K562 (cell line): Measurements from ENCODE around the gene BTBD18. TPM values are rescaled to one million over a fixed set of nuclear protein-coding genes. Genes with fewer than 3 reads are reported as not detected.

ENCODE experiments used
- ATAC-seq: fragments of 200-7000 bp; cut with Tn5 transposase; 3 replicates; pipeline ENCODE4 v1.9.1; 2020; ENCODE audit warnings: moderate library complexity
- BruUV-seq: library from RNA; stranded (reverse); fragments of 400-500 nt; replicated peaks from 2 replicates; lab custom pipeline; 2021; lab: Mats Ljungman, UMichigan
- CTCF ChIA-PET: fragments of 300-600 bp; formaldehyde crosslinking; extraction: SDS; loops from one replicate; lab custom pipeline; 2021; ENCODE audit warnings: low intra/inter-chr PET ratio; lab: Yijun Ruan, JAX
- POLR2A ChIA-PET: fragments of 300-600, 350-650 bp; sonication (Branson Sonifier 250); formaldehyde crosslinking; extraction: SDS; loops from one replicate; lab custom pipeline; 2021; ENCODE audit warnings: antibody characterized with exemption, inconsistent platforms; lab: Yijun Ruan, JAX
- DNase-seq, 4 experiments: peaks; one replicate each; pipeline versions ENCODE4 v3.0.0 to v3.0.0-alpha.2; 2011 to 2018; ENCODE audit warnings: low spot score in 3 of 4, mixed read lengths in 3 of 4; ENCODE audit errors: extremely low read depth in 1 of 4
- FAIRE-seq: peaks from 2 replicates; lab custom pipeline; 2011; peaks lifted over from hg19 to GRCh38; lab: Jason Lieb, UNC
- H2AFZ ChIP-seq: 2 replicates; pipeline ENCODE4 v1.6.0; 2011; ENCODE audit warnings: low read depth, low read length, control low read depth, inconsistent platforms
- H3K27ac ChIP-seq: fragments of 200-600 bp; 3 replicates; pipeline ENCODE4 v1.8.0; 2011; ENCODE audit warnings: low read depth, mild to moderate bottlenecking, control low read depth, inconsistent platforms, low read length, moderate library complexity, mixed read lengths; ENCODE audit errors: extremely low read depth
- H3K27me3 ChIP-seq, 2 experiments: fragments of 300-600 bp in 1 of 2; 2 replicates in 1 of 2; 3 replicates in 1 of 2; pipeline versions ENCODE4 v1.6.0 to v1.8.0; 2011; ENCODE audit warnings: inconsistent platforms in 2 of 2, low read length in 2 of 2, mild to moderate bottlenecking in 1 of 2, mixed read lengths in 1 of 2, moderate library complexity in 1 of 2; ENCODE audit not compliant: control insufficient read depth in 2 of 2, insufficient read depth in 2 of 2
- H3K36me3 ChIP-seq: fragments of 300-600 bp; 3 replicates; pipeline ENCODE4 v1.8.0; 2011; ENCODE audit warnings: mild to moderate bottlenecking, low read length, inconsistent platforms; ENCODE audit not compliant: control insufficient read depth, insufficient read depth
- H3K4me1 ChIP-seq, 2 experiments: fragments of 200-600 bp in 1 of 2; replicated peaks in 1 of 2; 2 replicates in 1 of 2; 3 replicates in 1 of 2; pipeline versions ENCODE4 v1.5.1 to v1.8.0; 2011; ENCODE audit warnings: inconsistent platforms in 2 of 2, low read length in 2 of 2, mild to moderate bottlenecking in 1 of 2, mixed read lengths in 1 of 2, moderate library complexity in 1 of 2; ENCODE audit not compliant: control insufficient read depth in 2 of 2, insufficient read depth in 2 of 2
- H3K4me2 ChIP-seq: 2 replicates; pipeline ENCODE4 v1.6.1; 2011; ENCODE audit warnings: low read length, control low read depth, inconsistent platforms, mixed read lengths; ENCODE audit not compliant: insufficient read depth
- H3K4me3 ChIP-seq: fragments of 200-600 bp; sonication (generic), shearing (Covaris generic); 2 replicates; pipeline ENCODE4 v1.5.1; 2016; ENCODE audit warnings: control low read depth, inconsistent platforms
- H3K79me2 ChIP-seq: fragments of 200-600 bp; 3 replicates; pipeline ENCODE4 v1.8.0; 2011; ENCODE audit warnings: low read length, inconsistent platforms; ENCODE audit not compliant: control insufficient read depth, insufficient read depth
- H3K9ac ChIP-seq, 2 experiments: 2 replicates each; pipeline versions ENCODE4 v1.6.0 to v1.6.1; 2011; ENCODE audit warnings: low read depth in 2 of 2, low read length in 2 of 2, control low read depth in 1 of 2, inconsistent platforms in 1 of 2, mild to moderate bottlenecking in 1 of 2, mixed read lengths in 1 of 2; ENCODE audit not compliant: insufficient read depth in 1 of 2
- H3K9me1 ChIP-seq: one replicate; pipeline ENCODE4 v1.6.0; 2011; ENCODE audit warnings: inconsistent platforms, mild to moderate bottlenecking, low read length, moderate library complexity; ENCODE audit not compliant: control insufficient read depth, insufficient read depth
- H3K9me3 ChIP-seq: replicated peaks from 2 replicates; pipeline ENCODE4 v1.5.1; 2011; ENCODE audit warnings: low read depth, low read length, inconsistent platforms; ENCODE audit not compliant: control insufficient read depth, insufficient read depth
- H4K20me1 ChIP-seq: replicated peaks from 2 replicates; pipeline ENCODE4 v1.6.1; 2011; ENCODE audit warnings: low read length, inconsistent platforms, mixed read lengths; ENCODE audit not compliant: control insufficient read depth, insufficient read depth
- ARID3B ChIP-seq: fragments of 250-450 bp; sonication (Bioruptor Pico); IDR thresholded peaks from 2 replicates; pipeline ENCODE4 v1.4.0; 2020; ENCODE audit warnings: borderline replicate concordance
- CGGBP1 ChIP-seq: fragments of 250-450 bp; sonication (Bioruptor Pico); IDR thresholded peaks from 2 replicates; pipeline ENCODE4 v1.9.0; 2021; ENCODE audit warnings: mild to moderate bottlenecking
- CREB5 ChIP-seq: fragments of 250-450 bp; sonication (Bioruptor Pico); IDR thresholded peaks from 2 replicates; pipeline ENCODE4 v1.5.0; 2020; ENCODE audit warnings: mild to moderate bottlenecking
- HMBOX1 ChIP-seq: sonication (generic); IDR thresholded peaks from 2 replicates; pipeline ENCODE4 v1.6.1; 2016
- MNT ChIP-seq, 2 experiments: fragments of 450-650 bp; conservative IDR thresholded peaks; 2 replicates each; pipeline ENCODE4 v1.6.1; 2017; ENCODE audit warnings: mild to moderate bottlenecking in 2 of 2, moderate library complexity in 2 of 2
- TEAD4 ChIP-seq, 2 experiments: sonication (generic) in 1 of 2; formaldehyde crosslinking in 1 of 2; IDR thresholded peaks; 2 replicates each; pipeline versions ENCODE4 v1.6.1 to v1.8.0; 2012 to 2022; ENCODE audit warnings: borderline replicate concordance in 1 of 2, inconsistent platforms in 1 of 2, low read length in 1 of 2, mild to moderate bottlenecking in 1 of 2, missing genetic modification reagents in 1 of 2
- YBX1 ChIP-seq: fragments of 450-650 bp; IDR thresholded peaks from 2 replicates; pipeline ENCODE4 v1.7.1; 2016; ENCODE audit warnings: mild to moderate bottlenecking
- WGBS: fragments of 100-300 bp; shearing (Covaris generic); methylation state at CpG from one replicate; pipeline ENCODE4 v1.1.6; 2016; ENCODE audit warnings: low coverage, mixed read lengths; ENCODE audit not compliant: insufficient coverage; ENCODE audit errors: missing lambda C conversion rate; 5-methylcytosine and 5-hydroxymethylcytosine counted together
- in situ Hi-C: fragments of 300-500 bp; cut with MboI; formaldehyde crosslinking; loops from 4 replicates; pipeline ENCODE4 v1.15.0; 2018; ENCODE audit warnings: inconsistent platforms, mixed read lengths
- intact Hi-C: fragments of 100-400 bp; cut with micrococcal nuclease; formaldehyde crosslinking; loops from 2 replicates; pipeline ENCODE4 v1.14.2; 2022
- polyA plus RNA-seq, 8 experiments: library from polyadenylated mRNA; depleted of rRNA in 4 of 8; stranded (reverse) in 5 of 8; unstranded in 3 of 8; fragments of >200 nt; fragmentation: Nextera tagmentation in 2 of 8; fragmentation: Illumina TruSeq in 1 of 8; extraction: Ambion mirVana in 2 of 8; extraction: Trizol in 1 of 8; gene quantifications; 2 replicates each; pipeline versions ENCODE4 v1.2.1 to v1.2.3, GENCODE V29; 2011 to 2014; ENCODE audit warnings: inconsistent platforms in 1 of 8, missing spikeins in 1 of 8
- total RNA-seq, 7 experiments: library from RNA; depleted of rRNA in 6 of 7; stranded (reverse); fragments of >200 nt in 6 of 7; fragmentation: Illumina TruSeq in 2 of 7; extraction: Trizol in 2 of 7; gene quantifications; 2 replicates each; pipeline versions ENCODE4 v1.2.1 to v1.2.3, GENCODE V29; 2011 to 2021; ENCODE audit warnings: low replicate concordance in 1 of 7
- TF ChIP-seq, protein P1 (sequence below): fragments of 450-650 bp; IDR thresholded peaks from 2 replicates; pipeline ENCODE4 v1.6.1; 2017; ENCODE audit warnings: antibody characterized with exemption, mild to moderate bottlenecking

BTBD18 gene
- total and polyA plus RNA-seq, 9 of the 15 experiments (the other 6 are each of a cell fraction or from before 2014, with no cell fraction given) = 0.06 TPM; not detected in 8

GRCh38 chr11:57764972-57765371 is 13.4 kb upstream of the BTBD18 start (continued):
- no peak for TF ChIP-seq ARID3B
- TF ChIP-seq CGGBP1 (CRISPR knock-in tag) = no peak

DNA sequence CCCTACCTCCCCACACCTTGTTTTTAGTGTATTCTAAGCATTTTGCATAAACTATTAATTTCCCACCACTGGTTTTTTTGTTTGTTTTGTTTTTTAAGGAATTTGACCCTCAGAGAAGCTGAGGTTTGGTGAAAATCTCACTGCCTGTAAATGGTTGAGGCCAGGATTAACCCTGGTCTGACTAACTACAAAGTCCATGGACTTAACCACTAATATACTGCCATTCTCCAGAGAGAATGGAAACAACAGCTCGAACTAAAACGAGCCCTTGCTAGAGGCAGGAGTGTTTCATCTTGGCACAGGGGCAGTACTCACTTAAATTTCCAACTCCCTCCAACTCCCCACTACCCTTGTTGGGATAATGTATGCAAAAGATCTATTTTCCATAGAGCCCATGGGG is 12.9 kb upstream of the BTBD18 start:
- peak overlapping the region; percentile 79 for H3K4me2 ChIP-seq
- in situ Hi-C loops (no loop called here), intact Hi-C loops (loop anchor here (5.0 kb wide), 1 partner anchor 33 kb away; no protein-coding TSS in a partner anchor)
- FAIRE-seq (no peak), ATAC-seq (peak; percentile 13), DNase-seq (no peak)
- no peak overlapping the region for H2AFZ ChIP-seq
- no peaks in the 10 kb centered on the region for H3K9me3 ChIP-seq
- H3K27me3 ChIP-seq = no peaks in the 10 kb centered on the region
- H3K9ac ChIP-seq = peak overlapping the region; percentile 9 to 39; a peak in 2 of 4 replicates
- peaks cover 7% of the 10 kb centered on the region for H4K20me1 ChIP-seq
- H3K9me1 ChIP-seq = no peaks in the 10 kb centered on the region
- POLR2A ChIA-PET = interaction anchor here (0.7 to 6.2 kb wide), 7 partner anchors 8 to 40 kb away, joined by 3 to 88 read pairs (median 7); partner anchors contain the start of genes BTBD18 and SELENOH
- peaks cover 7 to 22% of the 10 kb centered on the region in 2 experiments; a peak in 4 of 5 replicates for H3K4me1 ChIP-seq
- BruUV-seq = no TSS peak
- peak overlapping the region; percentile 62 for H3K4me3 ChIP-seq
- WGBS = 0% methylated on average over 2 of the region's 2 CpGs
- H3K27ac ChIP-seq = peak overlapping the region; percentile 11; the same call in 2 of the 3 replicates
- CTCF ChIA-PET = no interaction called here
- H3K36me3 ChIP-seq = peaks cover 9% of the 10 kb centered on the region; the same call in 2 of the 3 replicates
- H3K79me2 ChIP-seq = peaks cover 75% of the 10 kb centered on the region
- TF ChIP-seq YBX1 (no peak), MNT (conservative IDR thresholded peaks at IDR 0.05) (0 out of 4 replicates have a peak, but pooled peaks of 1 of the 2 experiments have one; percentile 16), HMBOX1 (peak; percentile 85), TEAD4 (IDR thresholded peaks at IDR 0.05; ENCODE audit: low read length) (no peak), TEAD4 (CRISPR knock-in tag; IDR thresholded peaks at IDR 0.05; ENCODE audit: borderline replicate concordance) (no peak), CREB5 (CRISPR knock-in tag) (no peak)
- TF ChIP-seq, protein P1, sequence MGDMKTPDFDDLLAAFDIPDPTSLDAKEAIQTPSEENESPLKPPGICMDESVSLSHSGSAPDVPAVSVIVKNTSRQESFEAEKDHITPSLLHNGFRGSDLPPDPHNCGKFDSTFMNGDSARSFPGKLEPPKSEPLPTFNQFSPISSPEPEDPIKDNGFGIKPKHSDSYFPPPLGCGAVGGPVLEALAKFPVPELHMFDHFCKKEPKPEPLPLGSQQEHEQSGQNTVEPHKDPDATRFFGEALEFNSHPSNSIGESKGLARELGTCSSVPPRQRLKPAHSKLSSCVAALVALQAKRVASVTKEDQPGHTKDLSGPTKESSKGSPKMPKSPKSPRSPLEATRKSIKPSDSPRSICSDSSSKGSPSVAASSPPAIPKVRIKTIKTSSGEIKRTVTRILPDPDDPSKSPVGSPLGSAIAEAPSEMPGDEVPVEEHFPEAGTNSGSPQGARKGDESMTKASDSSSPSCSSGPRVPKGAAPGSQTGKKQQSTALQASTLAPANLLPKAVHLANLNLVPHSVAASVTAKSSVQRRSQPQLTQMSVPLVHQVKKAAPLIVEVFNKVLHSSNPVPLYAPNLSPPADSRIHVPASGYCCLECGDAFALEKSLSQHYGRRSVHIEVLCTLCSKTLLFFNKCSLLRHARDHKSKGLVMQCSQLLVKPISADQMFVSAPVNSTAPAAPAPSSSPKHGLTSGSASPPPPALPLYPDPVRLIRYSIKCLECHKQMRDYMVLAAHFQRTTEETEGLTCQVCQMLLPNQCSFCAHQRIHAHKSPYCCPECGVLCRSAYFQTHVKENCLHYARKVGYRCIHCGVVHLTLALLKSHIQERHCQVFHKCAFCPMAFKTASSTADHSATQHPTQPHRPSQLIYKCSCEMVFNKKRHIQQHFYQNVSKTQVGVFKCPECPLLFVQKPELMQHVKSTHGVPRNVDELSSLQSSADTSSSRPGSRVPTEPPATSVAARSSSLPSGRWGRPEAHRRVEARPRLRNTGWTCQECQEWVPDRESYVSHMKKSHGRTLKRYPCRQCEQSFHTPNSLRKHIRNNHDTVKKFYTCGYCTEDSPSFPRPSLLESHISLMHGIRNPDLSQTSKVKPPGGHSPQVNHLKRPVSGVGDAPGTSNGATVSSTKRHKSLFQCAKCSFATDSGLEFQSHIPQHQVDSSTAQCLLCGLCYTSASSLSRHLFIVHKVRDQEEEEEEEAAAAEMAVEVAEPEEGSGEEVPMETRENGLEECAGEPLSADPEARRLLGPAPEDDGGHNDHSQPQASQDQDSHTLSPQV = no peak
